Hepatocyte (in vitro differentiated cells): ENCODE data around the gene LTO1. TPM values are rescaled to one million over a fixed set of nuclear protein-coding genes. Genes with fewer than 3 reads are reported as not detected.
"Not testable (repeated sequence)": the region's sequence is repeated elsewhere in the genome, so short reads cannot be mapped to it uniquely, and the experiment has no call there.

Source experiments
- DNase-seq: peaks from one replicate; pipeline ENCODE4 v3.0.0-alpha.2; 2016; ENCODE audit warnings: low spot score
- H2AFZ ChIP-seq: fragments of 200-600 bp; sonication (generic); 2 replicates; pipeline ENCODE4 v1.6.0; 2016; ENCODE audit warnings: antibody characterized with exemption, mild to moderate bottlenecking
- H3K27ac ChIP-seq: fragments of 200-600 bp; sonication (generic); 2 replicates; pipeline ENCODE4 v1.5.1; 2016; ENCODE audit warnings: mild to moderate bottlenecking
- H3K27me3 ChIP-seq: fragments of 200-600 bp; sonication (generic); 2 replicates; pipeline ENCODE4 v1.6.1; 2016
- H3K36me3 ChIP-seq: fragments of 200-600 bp; sonication (generic); replicated peaks from 2 replicates; pipeline ENCODE4 v1.5.1; 2016; ENCODE audit warnings: low read depth; ENCODE audit not compliant: insufficient read depth
- H3K4me1 ChIP-seq: fragments of 200-600 bp; sonication (generic); 2 replicates; pipeline ENCODE4 v1.5.1; 2016; ENCODE audit warnings: mild to moderate bottlenecking, moderate library complexity; ENCODE audit not compliant: insufficient read depth
- H3K4me2 ChIP-seq: fragments of 200-600 bp; sonication (generic); 2 replicates; pipeline ENCODE4 v1.6.0; 2016
- H3K4me3 ChIP-seq: fragments of 200-600 bp; sonication (generic); 2 replicates; pipeline ENCODE4 v1.5.1; 2016; ENCODE audit warnings: mild to moderate bottlenecking
- H3K79me2 ChIP-seq: fragments of 200-600 bp; sonication (generic); 2 replicates; pipeline ENCODE4 v1.6.0; 2017; ENCODE audit warnings: mild to moderate bottlenecking
- H3K9me2 ChIP-seq: fragments of 200-600 bp; sonication (generic); replicated peaks from 2 replicates; pipeline ENCODE4 v1.6.0; 2017; ENCODE audit warnings: mild to moderate bottlenecking; ENCODE audit not compliant: insufficient read depth
- H3K9me3 ChIP-seq: fragments of 200-600 bp; sonication (generic); 2 replicates; pipeline ENCODE4 v1.5.1; 2016; ENCODE audit warnings: low read depth, mild to moderate bottlenecking
- H4K20me1 ChIP-seq: fragments of 200-600 bp; sonication (generic); 2 replicates; pipeline ENCODE4 v1.6.0; 2016; ENCODE audit warnings: mild to moderate bottlenecking; ENCODE audit not compliant: insufficient read depth, poor library complexity, severe bottlenecking
- EZH2 ChIP-seq: fragments of 200-600 bp; sonication (generic); IDR thresholded peaks from 2 replicates; pipeline ENCODE4 v1.6.1; 2016; ENCODE audit warnings: antibody characterized with exemption, mild to moderate bottlenecking, borderline replicate concordance
- EZH2phosphoT487 ChIP-seq: fragments of 200-600 bp; sonication (generic); IDR thresholded peaks from one replicate; pipeline ENCODE4 v1.6.1; 2018; ENCODE audit warnings: antibody characterized with exemption, mild to moderate bottlenecking, low read depth, moderate library complexity; ENCODE audit not compliant: unreplicated experiment, severe bottlenecking
- WGBS: methylation state at CpG from one replicate; pipeline ENCODE4 v1.1.6; 2016; ENCODE audit warnings: low lambda C conversion rate; ENCODE audit errors: missing lambda C conversion rate; 5-methylcytosine and 5-hydroxymethylcytosine counted together
- polyA plus RNA-seq: library from polyadenylated mRNA; unstranded; fragments of >200 nt; fragmentation: Nextera tagmentation; extraction: Ambion mirVana; gene quantifications from 2 replicates; pipeline ENCODE4 v1.2.1, GENCODE V29; 2016
- total RNA-seq: library from RNA; depleted of rRNA; stranded (reverse); fragments of >200 nt; gene quantifications from 2 replicates; pipeline ENCODE4 v1.2.3, GENCODE V29; 2014
- TF ChIP-seq, protein P1 (sequence below): fragments of 200-600 bp; sonication (generic); IDR thresholded peaks from 2 replicates; pipeline ENCODE4 v1.5.1; 2016; ENCODE audit warnings: antibody characterized with exemption, mild to moderate bottlenecking; ENCODE audit not compliant: poor library complexity

Gene LTO1
- total and polyA plus RNA-seq, 2 experiments from 2014 or later = 12.6 to 13.4 TPM

DNA sequence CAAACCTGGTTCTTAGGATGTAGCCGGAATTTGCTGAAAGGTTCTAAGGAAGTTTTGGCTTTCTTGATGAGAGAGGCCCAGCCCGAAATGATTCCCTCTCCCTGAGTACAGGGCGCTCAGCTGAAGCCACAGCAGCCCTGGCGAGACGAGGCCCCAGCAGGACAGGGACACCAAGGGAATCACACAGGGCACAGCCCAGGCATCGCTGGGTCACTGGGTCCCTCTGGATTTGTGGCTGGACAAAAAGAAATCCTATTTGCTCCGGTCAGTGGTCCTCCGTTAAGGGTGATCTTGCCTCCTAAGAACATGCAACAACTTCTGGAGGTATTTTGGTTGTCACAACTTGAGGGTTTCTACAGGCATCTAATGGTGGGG, 22.3 kb upstream of the LTO1 start:
- H4K20me1 ChIP-seq = no peaks in the 10 kb centered on the region
- 88% methylated on average over 8 of the region's 8 CpGs for WGBS
- no peak overlapping the region for H2AFZ ChIP-seq
- peaks cover 14% of the 10 kb centered on the region for H3K4me1 ChIP-seq
- H3K9me2 ChIP-seq = no peaks in the 10 kb centered on the region
- no peak overlapping the region for H3K27ac ChIP-seq
- no peaks in the 10 kb centered on the region for H3K9me3 ChIP-seq
- no peak overlapping the region for H3K4me2 ChIP-seq
- peaks cover 10% of the 10 kb centered on the region for H3K27me3 ChIP-seq
- TF ChIP-seq, protein P1, sequence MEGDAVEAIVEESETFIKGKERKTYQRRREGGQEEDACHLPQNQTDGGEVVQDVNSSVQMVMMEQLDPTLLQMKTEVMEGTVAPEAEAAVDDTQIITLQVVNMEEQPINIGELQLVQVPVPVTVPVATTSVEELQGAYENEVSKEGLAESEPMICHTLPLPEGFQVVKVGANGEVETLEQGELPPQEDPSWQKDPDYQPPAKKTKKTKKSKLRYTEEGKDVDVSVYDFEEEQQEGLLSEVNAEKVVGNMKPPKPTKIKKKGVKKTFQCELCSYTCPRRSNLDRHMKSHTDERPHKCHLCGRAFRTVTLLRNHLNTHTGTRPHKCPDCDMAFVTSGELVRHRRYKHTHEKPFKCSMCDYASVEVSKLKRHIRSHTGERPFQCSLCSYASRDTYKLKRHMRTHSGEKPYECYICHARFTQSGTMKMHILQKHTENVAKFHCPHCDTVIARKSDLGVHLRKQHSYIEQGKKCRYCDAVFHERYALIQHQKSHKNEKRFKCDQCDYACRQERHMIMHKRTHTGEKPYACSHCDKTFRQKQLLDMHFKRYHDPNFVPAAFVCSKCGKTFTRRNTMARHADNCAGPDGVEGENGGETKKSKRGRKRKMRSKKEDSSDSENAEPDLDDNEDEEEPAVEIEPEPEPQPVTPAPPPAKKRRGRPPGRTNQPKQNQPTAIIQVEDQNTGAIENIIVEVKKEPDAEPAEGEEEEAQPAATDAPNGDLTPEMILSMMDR = no peak
- no peak for TF ChIP-seq EZH2
- no peak for TF ChIP-seq EZH2phosphoT487
- H3K36me3 ChIP-seq = no peaks in the 10 kb centered on the region
- no peaks in the 10 kb centered on the region for H3K79me2 ChIP-seq
- no peak for DNase-seq
- H3K4me3 ChIP-seq = no peak overlapping the region

DNA sequence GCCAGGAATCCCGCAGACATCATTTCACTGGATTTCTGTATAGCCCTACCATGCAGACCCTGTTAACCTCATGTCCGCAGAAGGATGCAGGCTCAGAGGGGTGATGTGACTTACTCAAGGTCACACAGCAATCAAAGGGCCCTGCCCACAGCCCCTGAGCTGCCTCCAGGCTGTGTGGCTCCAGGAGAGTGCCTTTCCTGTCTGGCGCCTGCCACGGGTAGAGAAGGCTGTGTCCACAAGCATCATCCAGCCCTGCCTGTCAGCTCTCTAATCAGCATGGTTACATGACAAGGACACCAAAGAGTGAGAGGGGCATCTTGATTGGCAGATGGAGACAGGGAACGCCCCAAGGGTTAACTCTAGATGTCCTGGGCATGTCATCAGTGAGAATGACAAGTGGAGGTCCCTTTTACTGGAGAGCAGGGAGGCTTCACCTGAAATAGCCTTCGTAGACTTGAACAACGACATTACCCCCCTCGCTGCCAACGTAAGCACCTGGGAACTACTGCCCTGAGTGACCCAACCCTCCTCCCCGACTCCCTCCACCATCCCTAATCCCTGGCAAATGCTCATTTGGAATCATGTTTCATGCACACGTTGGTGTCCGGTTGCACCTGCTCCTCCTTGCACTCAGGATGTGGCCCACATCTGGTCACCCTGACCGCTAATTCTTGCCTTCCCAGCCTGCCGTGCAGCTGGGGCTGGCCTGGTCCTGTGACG, 21.8 kb upstream of the LTO1 start:
- H3K4me2 ChIP-seq = no peak overlapping the region
- H3K79me2 ChIP-seq = no peaks in the 10 kb centered on the region

DNA sequence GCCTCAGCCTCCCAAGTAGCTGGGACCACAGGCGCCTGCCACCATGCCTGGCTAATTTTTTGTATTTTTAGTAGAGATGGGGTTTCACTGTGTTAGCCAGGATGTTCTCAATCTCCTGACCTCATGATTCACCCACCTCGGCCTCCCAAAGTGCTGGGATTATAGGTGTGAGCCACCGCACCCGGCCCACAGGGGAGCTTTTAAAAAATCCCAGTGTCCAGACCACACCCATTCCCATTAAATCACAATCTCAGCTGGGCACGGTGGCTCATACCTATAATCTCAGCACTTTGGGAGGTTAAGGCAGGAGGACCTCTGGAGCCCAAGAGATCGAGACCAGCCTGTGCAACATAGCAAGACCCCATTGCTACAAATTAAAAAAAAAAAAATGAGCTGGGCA, 20.8 kb upstream of the LTO1 start:
- H3K9me3 ChIP-seq, DNase-seq, H3K4me3 ChIP-seq, H3K27me3 ChIP-seq, H4K20me1 ChIP-seq, H3K79me2 ChIP-seq, H3K36me3 ChIP-seq, H3K27ac ChIP-seq, H3K4me2 ChIP-seq, H3K9me2 ChIP-seq, H3K4me1 ChIP-seq, H2AFZ ChIP-seq: not testable (repeated sequence)
- WGBS = 78% methylated on average over 6 of the region's 6 CpGs

More for the DNA sequence above, 21.8 kb upstream of the LTO1 start:
- no peak for DNase-seq
- WGBS = 71% methylated on average over 15 of the region's 15 CpGs
- Histone ChIP-seq H3K27ac (no peak overlapping the region), H4K20me1 (no peaks in the 10 kb centered on the region), H3K4me1 (peaks cover 10% of the 10 kb centered on the region), H3K4me3 (no peak overlapping the region), H3K9me3 (no peaks in the 10 kb centered on the region), H3K36me3 (no peaks in the 10 kb centered on the region), H2AFZ (no peak overlapping the region), H3K27me3 (peaks cover 5% of the 10 kb centered on the region), H3K9me2 (no peaks in the 10 kb centered on the region)
- TF ChIP-seq EZH2phosphoT487 = no peak
- no peak for TF ChIP-seq EZH2
- TF ChIP-seq, protein P1 = no peak

DNA sequence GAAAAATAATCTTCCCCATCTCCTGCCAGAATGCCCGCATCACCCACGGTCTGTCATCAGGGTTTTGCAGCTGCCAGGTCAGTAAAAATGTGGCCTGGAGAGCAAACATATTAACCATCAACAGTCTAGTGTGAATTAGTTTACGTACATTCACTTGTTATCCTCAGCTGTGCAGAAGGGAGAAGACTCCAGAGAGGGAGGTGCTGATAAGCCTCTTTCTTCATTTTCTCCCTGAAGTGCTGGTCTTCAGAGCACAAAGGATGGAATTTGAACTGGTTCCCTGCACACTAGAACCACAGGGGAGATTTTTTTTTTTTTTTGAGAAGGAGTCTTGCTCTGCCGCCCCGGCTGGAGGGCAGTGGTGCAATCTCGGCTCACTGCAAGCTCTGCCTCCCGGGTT, 20.4 kb upstream of the LTO1 start:
- Histone ChIP-seq H3K79me2 (no peaks in the 10 kb centered on the region), H3K9me3 (no peaks in the 10 kb centered on the region), H3K27me3 (no peaks in the 10 kb centered on the region), H4K20me1 (no peaks in the 10 kb centered on the region), H2AFZ (no peak overlapping the region), H3K36me3 (no peaks in the 10 kb centered on the region), H3K4me2 (no peak overlapping the region), H3K9me2 (no peaks in the 10 kb centered on the region), H3K27ac (no peak overlapping the region), H3K4me3 (no peak overlapping the region), H3K4me1 (peaks cover 4% of the 10 kb centered on the region)
- no peak for DNase-seq
- TF ChIP-seq, protein P1 = no peak
- TF ChIP-seq EZH2phosphoT487 (no peak), EZH2 (no peak)
- 84% methylated on average over 7 of the region's 7 CpGs for WGBS
